Loucy (cell line): ENCODE results near the gene E2F1.

Source experiments
- CTCF ChIP-seq: fragments of 200-600 bp; sonication (generic); conservative IDR thresholded peaks from 2 replicates; pipeline ENCODE4 v1.5.1; 2014; ENCODE audit warnings: mild to moderate bottlenecking, antibody characterized with exemption, low read length
- EZH2phosphoT487 ChIP-seq: fragments of 200-600 bp; IDR thresholded peaks from 2 replicates; pipeline ENCODE4 v1.6.1; 2018; ENCODE audit warnings: antibody characterized with exemption, mild to moderate bottlenecking, moderate library complexity, borderline replicate concordance

GRCh38 chr20:33645072-33645358 lies 41.2 kb downstream of the E2F1 start:
- TF ChIP-seq CTCF: no peak
- no peak for TF ChIP-seq EZH2phosphoT487
